ENCODE data around the gene ZCCHC2. TPM values are rescaled to one million over a fixed set of nuclear protein-coding genes. Genes with fewer than 3 reads are reported as not detected.

Gene ZCCHC2
- total RNA-seq, 1 donor: 9.9 TPM

DNA sequence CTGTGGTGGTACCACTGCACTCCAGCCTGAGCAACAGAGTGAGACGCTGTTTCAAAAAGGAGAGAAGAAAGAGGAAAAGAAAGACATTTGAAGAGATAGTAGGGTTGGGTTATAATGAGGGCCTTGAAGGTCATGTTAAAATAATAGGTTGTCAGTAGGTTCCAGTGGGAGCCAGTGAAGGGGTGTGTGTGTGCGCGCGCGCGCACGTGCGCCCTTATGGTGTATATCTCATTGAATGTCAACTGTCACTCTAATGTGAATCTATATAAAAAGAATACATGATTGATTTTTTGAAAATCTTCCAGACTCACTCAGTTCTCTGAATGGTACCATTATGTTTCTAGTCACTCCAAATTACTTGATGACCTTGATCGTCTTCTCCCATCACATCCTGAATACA is 9.1 kb downstream of the ZCCHC2 start:
- TF ChIP-seq, protein P1, sequence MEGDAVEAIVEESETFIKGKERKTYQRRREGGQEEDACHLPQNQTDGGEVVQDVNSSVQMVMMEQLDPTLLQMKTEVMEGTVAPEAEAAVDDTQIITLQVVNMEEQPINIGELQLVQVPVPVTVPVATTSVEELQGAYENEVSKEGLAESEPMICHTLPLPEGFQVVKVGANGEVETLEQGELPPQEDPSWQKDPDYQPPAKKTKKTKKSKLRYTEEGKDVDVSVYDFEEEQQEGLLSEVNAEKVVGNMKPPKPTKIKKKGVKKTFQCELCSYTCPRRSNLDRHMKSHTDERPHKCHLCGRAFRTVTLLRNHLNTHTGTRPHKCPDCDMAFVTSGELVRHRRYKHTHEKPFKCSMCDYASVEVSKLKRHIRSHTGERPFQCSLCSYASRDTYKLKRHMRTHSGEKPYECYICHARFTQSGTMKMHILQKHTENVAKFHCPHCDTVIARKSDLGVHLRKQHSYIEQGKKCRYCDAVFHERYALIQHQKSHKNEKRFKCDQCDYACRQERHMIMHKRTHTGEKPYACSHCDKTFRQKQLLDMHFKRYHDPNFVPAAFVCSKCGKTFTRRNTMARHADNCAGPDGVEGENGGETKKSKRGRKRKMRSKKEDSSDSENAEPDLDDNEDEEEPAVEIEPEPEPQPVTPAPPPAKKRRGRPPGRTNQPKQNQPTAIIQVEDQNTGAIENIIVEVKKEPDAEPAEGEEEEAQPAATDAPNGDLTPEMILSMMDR (IDR thresholded peaks at IDR 0.05; ENCODE audit: insufficient read depth, low read length): no peak
- no peak for DNase-seq (ENCODE audit: low read depth)
- H3K4me3 ChIP-seq (ENCODE audit: low read depth, low read length): no peak overlapping the region

DNA sequence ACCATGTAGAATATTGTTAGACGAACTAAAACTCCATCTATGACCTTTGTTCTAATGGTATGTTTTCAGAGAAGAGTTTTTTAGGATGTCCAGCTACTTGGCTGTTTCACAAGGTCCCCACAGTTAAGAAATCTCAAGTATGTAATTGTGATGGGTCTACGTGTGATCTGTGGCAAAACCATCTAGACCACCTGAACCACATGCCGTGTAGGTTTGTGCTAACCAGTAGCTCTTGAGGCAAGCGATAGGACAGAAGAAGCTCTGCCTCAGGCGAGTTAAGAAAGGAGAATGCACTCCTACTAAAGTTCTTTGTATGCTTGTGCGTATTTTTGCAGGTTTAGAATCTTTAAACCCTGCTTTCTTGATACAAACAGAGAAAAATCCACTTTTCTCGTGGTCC is 13.2 kb downstream of the ZCCHC2 start:
- DNase-seq (ENCODE audit: low read depth): no peak
- no peak overlapping the region for H3K4me3 ChIP-seq (ENCODE audit: low read depth, low read length)
- TF ChIP-seq, protein P1 (IDR thresholded peaks at IDR 0.05; ENCODE audit: insufficient read depth, low read length): no peak

DNA sequence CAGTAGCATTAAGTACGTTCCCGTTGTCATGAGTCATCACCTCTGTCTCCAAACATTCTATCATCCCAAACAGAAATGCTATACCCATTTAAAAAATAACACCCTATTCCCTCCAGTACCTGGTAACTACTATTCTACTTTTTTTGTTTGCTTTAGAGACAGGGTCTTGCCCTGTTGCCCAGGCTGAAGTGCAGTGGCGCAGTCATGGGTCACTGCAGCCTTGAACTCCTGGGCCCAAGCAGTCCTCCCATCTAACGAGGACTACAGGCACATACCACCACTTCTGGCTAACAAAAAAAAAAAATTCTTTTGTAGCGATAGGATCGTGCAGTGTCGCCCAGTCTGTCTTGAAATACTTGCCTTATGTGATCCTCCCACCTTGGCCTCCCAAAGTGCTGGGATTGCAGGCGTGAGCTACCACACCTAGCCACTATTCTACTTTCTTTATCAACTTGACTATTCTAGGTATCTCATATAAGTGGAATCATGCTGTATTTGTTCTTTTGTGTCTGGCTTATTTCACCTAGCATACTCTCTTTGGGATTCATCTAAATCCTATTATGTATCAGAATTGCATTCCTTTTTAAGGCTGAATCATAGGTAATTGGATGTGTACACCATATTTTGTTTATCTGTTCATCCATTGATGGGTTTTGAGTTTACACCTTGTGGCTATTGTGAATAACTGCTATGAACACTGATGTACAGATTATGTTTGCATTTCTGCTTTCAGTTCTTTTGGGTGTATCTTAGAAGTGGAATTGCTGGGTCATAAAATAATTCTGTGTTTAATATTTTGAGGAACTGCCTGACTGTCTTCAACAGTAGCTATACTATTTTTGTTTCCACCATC is 14.4 kb downstream of the ZCCHC2 start:
- no peak overlapping the region for H3K4me3 ChIP-seq (ENCODE audit: low read depth, low read length)
- no peak for DNase-seq (ENCODE audit: low read depth)
- TF ChIP-seq, protein P1 (IDR thresholded peaks at IDR 0.05; ENCODE audit: insufficient read depth, low read length): no peak

DNA sequence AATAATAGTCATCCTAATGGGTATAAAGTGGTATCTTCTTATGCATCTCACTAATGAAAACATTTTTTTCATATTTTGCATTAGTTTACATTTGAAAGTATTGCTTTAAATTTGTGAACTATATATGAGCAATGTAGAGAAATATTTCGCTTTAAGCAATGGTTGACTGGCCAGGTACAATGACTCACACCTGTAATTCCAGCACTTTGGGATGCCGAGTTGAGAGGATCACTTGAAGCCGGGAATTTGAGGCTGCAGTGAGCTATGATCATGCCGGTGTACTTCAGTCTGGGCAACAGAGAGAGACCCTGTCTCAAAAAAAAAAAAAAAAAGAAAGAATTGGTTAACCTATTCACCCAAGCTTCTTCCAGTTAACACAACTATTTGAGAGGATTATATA is 15.1 kb downstream of the ZCCHC2 start:
- no peak for DNase-seq (ENCODE audit: low read depth)
- no peak overlapping the region for H3K4me3 ChIP-seq (ENCODE audit: low read depth, low read length)
- TF ChIP-seq, protein P1 (IDR thresholded peaks at IDR 0.05; ENCODE audit: insufficient read depth, low read length): no peak

DNA sequence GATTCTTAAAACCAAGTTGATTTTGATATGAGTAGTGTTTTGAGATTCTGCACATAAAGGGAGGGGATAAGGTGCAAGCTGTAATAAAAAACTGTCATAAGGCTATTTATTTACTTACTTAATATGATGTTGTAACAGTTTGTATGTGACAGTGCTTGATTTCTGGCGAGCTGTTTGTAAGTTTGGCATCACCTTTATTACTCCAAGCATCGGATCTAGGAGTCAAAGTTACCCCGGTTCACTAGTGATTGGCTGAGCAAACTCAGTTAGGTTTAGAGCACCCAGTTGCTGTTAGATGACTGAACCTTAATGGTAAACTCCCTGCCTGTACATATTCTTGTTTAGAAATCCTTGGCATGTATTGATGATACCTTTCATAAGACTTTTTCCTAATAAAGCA is 16.1 kb downstream of the ZCCHC2 start:
- no peak overlapping the region for H3K4me3 ChIP-seq (ENCODE audit: low read depth, low read length)
- TF ChIP-seq, protein P1 (IDR thresholded peaks at IDR 0.05; ENCODE audit: insufficient read depth, low read length): no peak
- no peak for DNase-seq (ENCODE audit: low read depth)

DNA sequence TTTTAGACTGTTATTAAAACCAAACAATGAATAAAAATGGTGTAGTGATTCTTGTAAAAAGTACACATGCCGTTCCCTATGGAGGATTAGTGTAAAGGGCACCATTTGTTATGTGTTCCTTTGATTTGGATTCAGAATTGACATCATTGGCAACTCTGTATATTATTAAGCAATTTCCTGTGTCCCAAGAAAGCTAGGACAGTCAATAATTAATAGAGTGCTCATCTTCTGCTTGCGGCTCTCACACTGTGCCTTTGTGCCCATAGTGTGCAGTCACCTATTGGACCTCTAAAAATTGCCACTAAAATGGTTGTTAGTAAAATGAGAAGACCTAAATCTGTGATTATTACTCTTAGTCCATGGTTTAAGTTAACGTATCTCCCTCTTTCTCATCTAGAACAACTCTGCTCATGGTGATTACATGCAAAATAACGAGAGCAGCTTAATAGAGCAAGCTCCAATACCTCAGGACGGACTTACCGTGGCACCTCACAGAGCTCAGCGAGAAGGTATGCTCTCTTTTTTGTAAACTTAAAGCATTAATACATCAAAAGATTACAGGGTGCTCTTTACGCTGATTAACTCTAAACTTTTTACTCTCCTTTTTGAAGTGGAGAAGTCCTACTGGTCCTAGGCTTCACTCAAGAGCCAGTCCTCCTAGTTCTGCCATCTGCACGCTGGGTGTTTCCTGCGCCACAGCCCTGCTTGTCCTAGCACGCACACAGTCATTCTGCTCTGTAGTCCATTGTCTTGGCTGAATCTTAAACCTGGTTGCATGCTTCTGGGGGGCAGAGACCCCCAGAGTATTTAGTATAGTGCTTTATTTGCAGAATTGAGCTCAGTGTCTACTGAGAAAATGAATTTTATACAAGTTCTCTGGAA is 16.7 kb downstream of the ZCCHC2 start:
- no peak for DNase-seq (ENCODE audit: low read depth)
- TF ChIP-seq, protein P1 (IDR thresholded peaks at IDR 0.05; ENCODE audit: insufficient read depth, low read length): no peak
- no peak overlapping the region for H3K4me3 ChIP-seq (ENCODE audit: low read depth, low read length)

Data from fibroblast of the aortic adventitia (primary cell).